ENCODE data around the gene LPIN1.

GRCh38 chr2:11865805-11866204, 119.4 kb downstream of the LPIN1 start:
- TF ChIP-seq JUND (CRISPR knock-in tag; IDR thresholded peaks at IDR 0.05), result no peak
- TF ChIP-seq MAX (IDR thresholded peaks at IDR 0.05), result no peak
- no peak for TF ChIP-seq HDAC6 (IDR thresholded peaks at IDR 0.05; ENCODE audit: low read depth, low read length)
